Retinal pigment epithelial cell (primary cell): ENCODE measurements around the gene GLS.

ENCODE experiments used
- DNase-seq: peaks from one replicate; pipeline ENCODE4 v3.0.0-alpha.2; 2010; ENCODE audit warnings: low read depth
- H3K4me3 ChIP-seq: 2 replicates; pipeline ENCODE4 v1.5.1; 2011; ENCODE audit warnings: mild to moderate bottlenecking, low read length, control low read depth, moderate library complexity
- TF ChIP-seq, protein P1 (sequence below): conservative IDR thresholded peaks from 2 replicates; pipeline ENCODE4 v1.5.1; 2011; ENCODE audit warnings: low read depth, low read length, control low read depth, inconsistent platforms

The GLS gene

DNA sequence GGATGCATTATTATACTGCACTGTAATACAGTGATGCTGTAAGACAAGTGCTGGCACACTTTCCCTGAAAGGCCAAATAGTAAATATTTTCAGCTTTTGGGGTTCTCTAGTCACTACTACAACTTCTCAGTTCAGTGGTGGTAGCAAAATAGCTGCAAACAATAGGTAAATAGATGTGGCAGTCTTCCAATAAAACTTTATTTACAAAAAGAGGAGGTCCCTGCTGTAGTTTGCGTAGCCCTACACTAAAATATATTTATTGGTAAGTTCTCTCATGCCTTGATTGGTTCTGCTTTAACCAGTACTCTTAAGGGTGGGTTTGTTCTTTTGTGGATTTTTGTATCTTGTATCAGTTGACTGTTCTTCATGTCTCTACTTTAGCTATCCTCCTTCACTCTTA, 7.8 kb downstream of the GLS start:
- TF ChIP-seq, protein P1, sequence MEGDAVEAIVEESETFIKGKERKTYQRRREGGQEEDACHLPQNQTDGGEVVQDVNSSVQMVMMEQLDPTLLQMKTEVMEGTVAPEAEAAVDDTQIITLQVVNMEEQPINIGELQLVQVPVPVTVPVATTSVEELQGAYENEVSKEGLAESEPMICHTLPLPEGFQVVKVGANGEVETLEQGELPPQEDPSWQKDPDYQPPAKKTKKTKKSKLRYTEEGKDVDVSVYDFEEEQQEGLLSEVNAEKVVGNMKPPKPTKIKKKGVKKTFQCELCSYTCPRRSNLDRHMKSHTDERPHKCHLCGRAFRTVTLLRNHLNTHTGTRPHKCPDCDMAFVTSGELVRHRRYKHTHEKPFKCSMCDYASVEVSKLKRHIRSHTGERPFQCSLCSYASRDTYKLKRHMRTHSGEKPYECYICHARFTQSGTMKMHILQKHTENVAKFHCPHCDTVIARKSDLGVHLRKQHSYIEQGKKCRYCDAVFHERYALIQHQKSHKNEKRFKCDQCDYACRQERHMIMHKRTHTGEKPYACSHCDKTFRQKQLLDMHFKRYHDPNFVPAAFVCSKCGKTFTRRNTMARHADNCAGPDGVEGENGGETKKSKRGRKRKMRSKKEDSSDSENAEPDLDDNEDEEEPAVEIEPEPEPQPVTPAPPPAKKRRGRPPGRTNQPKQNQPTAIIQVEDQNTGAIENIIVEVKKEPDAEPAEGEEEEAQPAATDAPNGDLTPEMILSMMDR: no peak
- H3K4me3 ChIP-seq: no peak overlapping the region

DNA sequence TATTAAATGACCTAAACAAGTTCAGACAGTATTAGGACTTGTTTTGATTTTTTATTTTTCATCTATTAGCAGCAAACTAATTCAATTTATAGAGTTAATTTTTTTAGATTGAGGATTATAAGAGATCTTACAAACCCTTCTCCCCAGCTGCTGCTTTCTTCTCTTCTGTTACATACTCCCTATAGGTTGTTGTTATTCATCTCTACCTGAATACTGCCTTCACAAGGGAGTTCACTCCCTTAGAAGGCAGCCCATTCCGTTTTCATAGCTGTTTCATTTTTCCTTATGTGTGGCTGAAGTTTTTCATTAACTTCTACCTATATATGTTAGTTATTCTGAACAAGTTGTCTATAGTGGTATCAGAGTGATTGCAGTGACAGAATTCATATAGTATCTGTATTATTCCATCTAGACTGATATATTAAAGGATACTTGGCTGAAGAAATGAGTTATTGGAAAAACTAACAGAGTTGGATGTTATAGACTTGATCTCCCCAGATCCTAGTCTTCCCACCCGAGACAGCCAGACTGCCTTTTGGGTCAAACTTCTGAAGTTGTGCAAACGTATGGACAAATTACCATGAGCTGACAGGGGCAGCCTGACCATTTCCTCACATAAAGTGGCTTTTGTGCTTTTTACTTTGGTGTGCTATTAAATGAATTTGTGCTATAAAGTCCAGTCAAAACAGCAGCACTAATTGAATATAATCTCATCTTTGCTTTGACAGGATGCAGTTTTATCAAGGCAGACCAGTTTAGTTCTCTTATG, 8.7 kb downstream of the GLS start:
- no peak overlapping the region for H3K4me3 ChIP-seq
- TF ChIP-seq, protein P1: no peak
- no peak for DNase-seq

More for the DNA sequence above, 7.8 kb downstream of the GLS start:
- no peak for DNase-seq

DNA sequence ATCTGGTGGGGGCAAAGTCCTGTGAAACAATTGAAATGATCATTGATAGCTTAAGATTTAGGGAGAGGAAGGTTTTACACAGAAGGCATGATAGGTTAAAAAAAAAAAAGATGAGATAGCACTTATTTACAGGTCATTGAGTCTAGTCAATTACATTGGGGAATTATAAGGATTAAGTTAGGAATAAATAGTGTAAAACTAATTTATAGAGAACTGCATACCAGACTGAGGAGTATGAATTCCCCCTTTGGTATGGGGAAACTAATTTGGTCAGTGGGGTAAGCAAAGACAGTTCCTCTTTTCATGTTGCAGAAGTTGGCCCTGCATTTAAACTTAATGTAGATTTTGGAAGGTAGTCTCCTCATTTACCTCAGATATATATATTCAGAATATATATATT, 10.8 kb downstream of the GLS start:
- no peak for DNase-seq
- H3K4me3 ChIP-seq: no peak overlapping the region
- TF ChIP-seq, protein P1: no peak

DNA sequence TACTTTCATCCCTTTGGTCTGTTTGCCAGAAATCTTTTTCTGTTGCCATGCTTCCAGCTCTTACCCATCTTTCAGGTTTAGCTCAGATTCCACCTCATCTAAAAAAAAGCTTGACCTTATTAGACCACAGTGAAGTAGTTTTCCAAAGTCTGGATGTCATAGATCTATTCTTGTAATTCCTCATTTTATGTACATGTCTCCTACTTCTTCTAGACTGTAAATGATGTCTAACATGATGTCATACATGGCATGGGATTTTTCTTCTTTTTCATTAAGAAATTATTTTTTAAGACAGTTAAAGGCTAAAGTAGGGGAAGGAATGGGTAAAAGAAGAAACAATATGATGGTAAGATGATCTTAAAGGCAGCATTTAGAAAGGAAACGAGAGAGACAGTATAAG, 11.3 kb downstream of the GLS start:
- DNase-seq: no peak
- H3K4me3 ChIP-seq: no peak overlapping the region

DNA sequence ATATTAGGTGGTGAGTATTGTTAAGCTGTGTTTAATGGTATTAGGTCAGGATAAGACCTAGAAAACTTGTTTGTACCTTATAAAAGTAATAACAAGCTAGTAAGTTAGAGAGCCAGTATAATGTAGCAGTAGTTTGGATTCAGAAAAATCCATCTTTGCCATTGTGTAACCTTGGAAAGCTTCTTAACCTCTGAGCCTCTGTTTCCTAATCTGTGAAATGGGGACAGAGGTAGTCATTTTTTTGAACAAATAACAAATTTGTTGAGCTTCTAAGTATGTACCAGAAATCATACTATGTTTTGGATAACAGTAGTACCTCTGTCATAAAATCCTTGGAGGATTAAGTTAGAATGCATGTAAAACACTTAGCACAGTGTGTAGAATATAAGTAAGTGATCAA, 12.5 kb downstream of the GLS start:
- H3K4me3 ChIP-seq: no peak overlapping the region
- TF ChIP-seq, protein P1: no peak
- no peak for DNase-seq

More for the DNA sequence above, 11.3 kb downstream of the GLS start:
- TF ChIP-seq, protein P1: no peak

DNA sequence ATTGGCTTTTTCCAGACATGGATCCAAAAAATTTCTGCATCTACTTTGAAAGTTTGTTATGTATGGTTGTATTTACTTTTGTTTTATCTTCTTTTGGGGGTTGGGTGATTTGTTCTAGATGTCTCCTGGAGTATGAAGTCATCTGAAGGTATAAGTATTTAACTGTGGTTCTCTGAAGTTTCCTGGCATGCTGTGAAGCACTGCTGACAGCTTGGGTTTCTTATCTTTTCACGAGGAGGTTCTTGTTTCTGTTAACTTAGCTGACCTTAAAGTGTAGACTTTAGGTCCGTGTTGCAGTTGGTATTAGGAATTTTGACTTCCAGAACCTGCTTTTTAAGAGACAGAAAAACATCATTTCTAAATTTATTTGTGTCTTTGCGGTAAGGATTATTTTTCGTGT, 15.9 kb downstream of the GLS start:
- TF ChIP-seq, protein P1: no peak
- DNase-seq: no peak
- no peak overlapping the region for H3K4me3 ChIP-seq
